GM12878 (cell line): ENCODE measurements around the gene ATP6V0A1. TPM values are rescaled to one million over a fixed set of nuclear protein-coding genes. Genes with fewer than 3 reads are reported as not detected.

Experiments
- ATAC-seq: fragments of 200-7000 bp; cut with Tn5 transposase; 3 replicates; pipeline ENCODE4 v1.9.1; 2020; ENCODE audit warnings: mild to moderate bottlenecking, moderate library complexity
- BruUV-seq: library from RNA; stranded (reverse); fragments of 400-500 nt; replicated peaks from 2 replicates; lab custom pipeline; 2021; lab: Mats Ljungman, UMichigan
- CTCF ChIA-PET: fragments of 300-600 bp; sonication (Branson Sonifier 250); formaldehyde crosslinking; extraction: SDS; loops from one replicate; lab custom pipeline; 2021; ENCODE audit warnings: inconsistent platforms; lab: Yijun Ruan, JAX
- POLR2A ChIA-PET: fragments of 350-600 bp; formaldehyde crosslinking; extraction: SDS; loops from one replicate; lab custom pipeline; 2021; ENCODE audit warnings: inconsistent platforms; lab: Charles Lee
- RAD21 ChIA-PET: fragments of 300-600 bp; sonication (Branson Sonifier 250); formaldehyde crosslinking; loops from one replicate; lab custom pipeline; 2023; ENCODE audit warnings: antibody characterized with exemption; ENCODE audit not compliant: unreplicated experiment; lab: Charles Lee
- SMC1A ChIA-PET: fragments of 300-600 bp; sonication (Branson Sonifier 250); formaldehyde crosslinking; loops from one replicate; lab custom pipeline; 2023; ENCODE audit not compliant: unreplicated experiment, uncharacterized antibody; lab: Charles Lee
- DNase-seq: peaks from one replicate; pipeline ENCODE4 v3.0.0-alpha.2; 2011; ENCODE audit warnings: low read depth, low spot score
- FAIRE-seq: peaks from 3 replicates; lab custom pipeline; 2011; peaks lifted over from hg19 to GRCh38; lab: Jason Lieb, UNC
- H2AFZ ChIP-seq: 2 replicates; pipeline ENCODE4 v1.6.0; 2011; ENCODE audit warnings: low read depth, low read length, control low read depth; ENCODE audit not compliant: control insufficient read depth
- H3K27ac ChIP-seq: 2 replicates; pipeline ENCODE4 v1.5.1; 2011; ENCODE audit warnings: control low read depth; ENCODE audit not compliant: control insufficient read depth, insufficient read depth
- H3K27me3 ChIP-seq, 2 experiments: replicated peaks in 1 of 2; 2 replicates each; pipeline versions ENCODE4 v1.6.0 to v1.6.1; 2011; ENCODE audit warnings: low read length in 1 of 2; ENCODE audit not compliant: control insufficient read depth in 2 of 2, insufficient read depth in 2 of 2
- H3K36me3 ChIP-seq, 2 experiments: 2 replicates each; pipeline ENCODE4 v1.5.1; 2011; ENCODE audit warnings: low read length in 1 of 2; ENCODE audit not compliant: control insufficient read depth in 2 of 2, insufficient read depth in 2 of 2
- H3K4me1 ChIP-seq: 2 replicates; pipeline ENCODE4 v1.6.1; 2011; ENCODE audit warnings: mild to moderate bottlenecking, low read length, moderate library complexity, mixed read lengths; ENCODE audit not compliant: control insufficient read depth, insufficient read depth
- H3K4me2 ChIP-seq: 2 replicates; pipeline ENCODE4 v1.6.0; 2011; ENCODE audit warnings: control low read depth; ENCODE audit not compliant: control insufficient read depth, insufficient read depth
- H3K4me3 ChIP-seq: fragments of 200-600 bp; sonication (generic); 2 replicates; pipeline ENCODE4 v1.5.1; 2016
- H3K79me2 ChIP-seq: 2 replicates; pipeline ENCODE4 v1.6.0; 2011; ENCODE audit warnings: low read length; ENCODE audit not compliant: control insufficient read depth, insufficient read depth
- H3K9ac ChIP-seq: 2 replicates; pipeline ENCODE4 v1.8.0; 2011; ENCODE audit warnings: low read length, control low read depth, mixed read lengths; ENCODE audit not compliant: control insufficient read depth, insufficient read depth
- H3K9me3 ChIP-seq: replicated peaks from 3 replicates; pipeline ENCODE4 v1.5.1; 2011; ENCODE audit warnings: mild to moderate bottlenecking, low read length; ENCODE audit not compliant: control insufficient read depth, insufficient read depth
- H4K20me1 ChIP-seq: 2 replicates; pipeline ENCODE4 v1.6.0; 2011; ENCODE audit not compliant: control insufficient read depth, insufficient read depth
- RAD21 ChIP-seq: IDR thresholded peaks from 2 replicates; pipeline ENCODE4 v1.6.1; 2011; ENCODE audit warnings: mild to moderate bottlenecking, low read depth, low read length, moderate library complexity; ENCODE audit not compliant: insufficient read depth
- SUPT20H ChIP-seq: IDR thresholded peaks from 2 replicates; pipeline ENCODE4 v1.6.1; 2011; ENCODE audit warnings: low read depth, mild to moderate bottlenecking, low read length, moderate library complexity, borderline replicate concordance; ENCODE audit not compliant: control insufficient read depth
- USF1 ChIP-seq: IDR thresholded peaks from 2 replicates; pipeline ENCODE4 v1.6.1; 2011; ENCODE audit warnings: borderline replicate concordance, low read depth, mild to moderate bottlenecking, moderate library complexity, mixed read lengths, low read length; ENCODE audit not compliant: insufficient read depth; ENCODE audit errors: extremely low read length
- ZNF687 ChIP-seq: fragments of 450-650 bp; IDR thresholded peaks from 2 replicates; pipeline ENCODE4 v1.6.1; 2017; ENCODE audit warnings: mild to moderate bottlenecking, moderate library complexity
- in situ Hi-C: fragments of 300-500 bp; cut with MboI; formaldehyde crosslinking; loops from 9 replicates; pipeline ENCODE4 v1.14.3; 2018; ENCODE audit warnings: mixed read lengths
- intact Hi-C: fragments of 100-400 bp; cut with micrococcal nuclease; formaldehyde crosslinking; loops from one replicate; pipeline ENCODE4 v1.14.2; 2022; ENCODE audit not compliant: unreplicated experiment
- polyA plus RNA-seq, 11 experiments: library from polyadenylated mRNA; depleted of rRNA in 4 of 11; unstranded in 6 of 11; stranded (reverse) in 5 of 11; fragments of >200 nt; fragmentation: Nextera tagmentation in 4 of 11; fragmentation: Illumina TruSeq in 1 of 11; extraction: Ambion mirVana in 4 of 11; extraction: Trizol in 1 of 11; gene quantifications; 1 replicate in 1 of 11; 2 replicates in 10 of 11; pipeline versions ENCODE4 v1.2.1 to v1.2.3, GENCODE V29; 2011 to 2016; ENCODE audit warnings: inconsistent platforms in 2 of 11, missing spikeins in 2 of 11, low read depth in 1 of 11
- total RNA-seq, 4 experiments: library from RNA; depleted of rRNA in 3 of 4; stranded (reverse); fragments of >200 nt in 3 of 4; fragmentation: Illumina TruSeq in 1 of 4; extraction: Trizol in 1 of 4; gene quantifications; 2 replicates each; pipeline versions ENCODE4 v1.2.1 to v1.2.3, GENCODE V29; 2013 to 2021
- TF ChIP-seq, protein P1 (sequence below): IDR thresholded peaks from 2 replicates; pipeline ENCODE4 v1.6.1; 2012; ENCODE audit warnings: low read depth, low read length, improper control_type of control experiment

ATP6V0A1 gene
- total and polyA plus RNA-seq, 10 of the 15 experiments (the other 5 are each of a cell fraction or from before 2014, with no cell fraction given), result 3.0 to 76.6 (median 30.9) TPM

GRCh38 chr17:42485680-42486079, 27.0 kb downstream of the ATP6V0A1 start:
- H4K20me1 ChIP-seq, result no peaks in the 10 kb centered on the region
- peaks cover 9 to 17% of the 10 kb centered on the region in 2 experiments for H3K36me3 ChIP-seq
- no peak for DNase-seq
- CTCF ChIA-PET, result interaction anchor here (0.6 to 2.4 kb wide), 5 partner anchors 9 to 635 kb away, joined by 3 to 7 read pairs (median 5); no protein-coding TSS in a partner anchor
- POLR2A ChIA-PET, result interaction anchor here (0.5 to 0.7 kb wide), 3 partner anchors 14 to 57 kb away, joined by 3 to 7 read pairs (median 6); no protein-coding TSS in a partner anchor
- FAIRE-seq, result no peak
- in situ Hi-C loops, result no loop called here
- H3K27me3 ChIP-seq, result no peaks in the 10 kb centered on the region
- H3K27ac ChIP-seq, result no peak overlapping the region
- ATAC-seq, result no peak
- intact Hi-C loops, result no loop called here
- no TSS peak for BruUV-seq
- SMC1A ChIA-PET, result interaction anchor here (1.0 to 2.8 kb wide), 4 partner anchors 9 to 45 kb away, joined by 3 to 13 read pairs (median 4); no protein-coding TSS in a partner anchor
- H3K4me3 ChIP-seq, result no peak overlapping the region
- H2AFZ ChIP-seq, result no peak overlapping the region
- no peak overlapping the region for H3K4me2 ChIP-seq
- no peaks in the 10 kb centered on the region for H3K4me1 ChIP-seq
- TF ChIP-seq RAD21, result no peak
- TF ChIP-seq ZNF687, result no peak
- TF ChIP-seq, protein P1, sequence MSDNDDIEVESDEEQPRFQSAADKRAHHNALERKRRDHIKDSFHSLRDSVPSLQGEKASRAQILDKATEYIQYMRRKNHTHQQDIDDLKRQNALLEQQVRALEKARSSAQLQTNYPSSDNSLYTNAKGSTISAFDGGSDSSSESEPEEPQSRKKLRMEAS, result no peak
- no peak for TF ChIP-seq SUPT20H
- TF ChIP-seq USF1, result no peak
- RAD21 ChIA-PET, result no interaction called here
- H3K79me2 ChIP-seq, result no peaks in the 10 kb centered on the region
- H3K9me3 ChIP-seq, result no peaks in the 10 kb centered on the region
- no peak overlapping the region for H3K9ac ChIP-seq
